PFSK-1 (cell line): Measurements from ENCODE around the gene RAB44.

Experiments
- POLR2AphosphoS5 ChIP-seq: IDR thresholded peaks from 2 replicates; pipeline ENCODE4 v1.6.1; 2012; ENCODE audit warnings: low read depth, mild to moderate bottlenecking, control low read depth, low read length, moderate library complexity
- SIN3A ChIP-seq: IDR thresholded peaks from 2 replicates; pipeline ENCODE4 v1.6.1; 2012; ENCODE audit warnings: mild to moderate bottlenecking, low read length, moderate library complexity, borderline replicate concordance; ENCODE audit not compliant: insufficient read depth
- TAF1 ChIP-seq: IDR thresholded peaks from 2 replicates; pipeline ENCODE4 v1.6.1; 2012; ENCODE audit warnings: low read length, control low read depth, borderline replicate concordance; ENCODE audit not compliant: insufficient read depth
- TF ChIP-seq, protein P1 (sequence below), 2 experiments: IDR thresholded peaks; 2 replicates each; pipeline versions ENCODE4 v1.6.1 to v1.8.0; 2011 to 2012; ENCODE audit warnings: low read depth in 2 of 2, low read length in 2 of 2, control low read depth in 1 of 2, inconsistent platforms in 1 of 2, mild to moderate bottlenecking in 1 of 2, moderate library complexity in 1 of 2; ENCODE audit not compliant: insufficient read depth in 1 of 2

DNA sequence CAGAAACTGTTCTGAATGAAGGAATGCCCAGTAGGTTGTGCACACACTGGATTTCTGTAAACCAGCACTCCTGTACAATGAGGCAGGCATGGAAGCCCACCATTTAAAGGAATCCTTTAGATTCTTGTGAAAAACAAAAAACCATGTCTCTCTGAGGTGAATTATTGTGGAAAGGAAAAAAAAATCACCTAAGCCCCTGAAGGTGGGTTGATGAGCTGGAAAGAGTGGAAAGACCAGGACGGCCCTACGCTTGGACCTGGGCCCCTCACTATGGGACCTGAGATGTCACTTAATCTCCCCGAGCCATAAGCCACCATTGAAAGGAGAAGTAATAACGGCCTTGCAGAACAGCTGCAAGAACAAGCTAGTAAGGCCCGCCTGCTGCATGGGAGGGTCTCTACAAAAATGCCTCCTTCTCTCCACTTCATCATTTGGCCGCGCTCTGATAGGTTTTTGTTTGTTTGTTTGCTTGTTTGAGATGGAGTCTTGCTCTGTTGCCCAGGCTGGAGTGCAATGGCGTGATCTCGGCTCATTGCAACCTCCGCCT lies 68.8 kb downstream of the RAB44 start:
- TF ChIP-seq TAF1 (no peak), POLR2AphosphoS5 (no peak), SIN3A (no peak)
- TF ChIP-seq, protein P1, sequence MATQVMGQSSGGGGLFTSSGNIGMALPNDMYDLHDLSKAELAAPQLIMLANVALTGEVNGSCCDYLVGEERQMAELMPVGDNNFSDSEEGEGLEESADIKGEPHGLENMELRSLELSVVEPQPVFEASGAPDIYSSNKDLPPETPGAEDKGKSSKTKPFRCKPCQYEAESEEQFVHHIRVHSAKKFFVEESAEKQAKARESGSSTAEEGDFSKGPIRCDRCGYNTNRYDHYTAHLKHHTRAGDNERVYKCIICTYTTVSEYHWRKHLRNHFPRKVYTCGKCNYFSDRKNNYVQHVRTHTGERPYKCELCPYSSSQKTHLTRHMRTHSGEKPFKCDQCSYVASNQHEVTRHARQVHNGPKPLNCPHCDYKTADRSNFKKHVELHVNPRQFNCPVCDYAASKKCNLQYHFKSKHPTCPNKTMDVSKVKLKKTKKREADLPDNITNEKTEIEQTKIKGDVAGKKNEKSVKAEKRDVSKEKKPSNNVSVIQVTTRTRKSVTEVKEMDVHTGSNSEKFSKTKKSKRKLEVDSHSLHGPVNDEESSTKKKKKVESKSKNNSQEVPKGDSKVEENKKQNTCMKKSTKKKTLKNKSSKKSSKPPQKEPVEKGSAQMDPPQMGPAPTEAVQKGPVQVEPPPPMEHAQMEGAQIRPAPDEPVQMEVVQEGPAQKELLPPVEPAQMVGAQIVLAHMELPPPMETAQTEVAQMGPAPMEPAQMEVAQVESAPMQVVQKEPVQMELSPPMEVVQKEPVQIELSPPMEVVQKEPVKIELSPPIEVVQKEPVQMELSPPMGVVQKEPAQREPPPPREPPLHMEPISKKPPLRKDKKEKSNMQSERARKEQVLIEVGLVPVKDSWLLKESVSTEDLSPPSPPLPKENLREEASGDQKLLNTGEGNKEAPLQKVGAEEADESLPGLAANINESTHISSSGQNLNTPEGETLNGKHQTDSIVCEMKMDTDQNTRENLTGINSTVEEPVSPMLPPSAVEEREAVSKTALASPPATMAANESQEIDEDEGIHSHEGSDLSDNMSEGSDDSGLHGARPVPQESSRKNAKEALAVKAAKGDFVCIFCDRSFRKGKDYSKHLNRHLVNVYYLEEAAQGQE (IDR thresholded peaks at IDR 0.05; ENCODE audit: insufficient read depth in 1 of 2, low read depth in 2 of 2, low read length in 2 of 2), result no peak
